Measurements from ENCODE around the gene DQX1.

GRCh38 chr2:74558284-74559230 lies 32.5 kb upstream of the DQX1 start:
- TF ChIP-seq CTCF (IDR thresholded peaks at IDR 0.05) (no peak), ZFX (IDR thresholded peaks at IDR 0.05; ENCODE audit: borderline replicate concordance) (no peak)

Measured in 22Rv1 (cell line).